A172 (cell line): Measurements from ENCODE around the gene GFOD1. TPM values are rescaled to one million over a fixed set of nuclear protein-coding genes. Genes with fewer than 3 reads are reported as not detected.

Source experiments
- DNase-seq: peaks from one replicate; pipeline ENCODE4 v3.0.0-alpha.2; 2015; ENCODE audit warnings: low spot score
- total RNA-seq: library from RNA; depleted of rRNA; stranded (reverse); fragments of >200 nt; shearing (Covaris generic); gene quantifications from 2 replicates; pipeline ENCODE4 v1.2.3, GENCODE V29; 2014

GFOD1 gene
- total RNA-seq, 1 experiment from 2014 or later = 3.3 TPM

GRCh38 chr6:13377054-13377758 is 110.2 kb downstream of the GFOD1 start:
- no peak for DNase-seq

GRCh38 chr6:13375360-13375878 is 112.0 kb downstream of the GFOD1 start:
- no peak for DNase-seq

- DNase-seq = no peak
These were observed 113.5 kb downstream of the GFOD1 start for GRCh38 chr6:13373919-13374318.

- DNase-seq = no peak
These were observed 113.9 kb downstream of the GFOD1 start for GRCh38 chr6:13373488-13373886.

GRCh38 chr6:13372688-13373487 is 114.5 kb downstream of the GFOD1 start:
- no peak for DNase-seq

GRCh38 chr6:13372076-13372475 is 115.3 kb downstream of the GFOD1 start:
- DNase-seq = no peak

GRCh38 chr6:13371421-13372072 is 115.9 kb downstream of the GFOD1 start:
- no peak for DNase-seq

GRCh38 chr6:13370623-13371022 is 116.8 kb downstream of the GFOD1 start:
- DNase-seq = no peak

GRCh38 chr6:13369591-13369990 is 117.8 kb downstream of the GFOD1 start:
- no peak for DNase-seq

- DNase-seq = no peak
These were observed 118.7 kb downstream of the GFOD1 start for GRCh38 chr6:13368731-13369115.

- DNase-seq = no peak
These were observed 119.2 kb downstream of the GFOD1 start for GRCh38 chr6:13368079-13368730.

- DNase-seq = no peak
These were observed 120.0 kb downstream of the GFOD1 start for GRCh38 chr6:13367396-13367795.

GRCh38 chr6:13365320-13365719 is 122.1 kb downstream of the GFOD1 start:
- DNase-seq = no peak

GRCh38 chr6:13364842-13365241 is 122.6 kb downstream of the GFOD1 start:
- DNase-seq = no peak

- no peak for DNase-seq
These were observed 125.0 kb downstream of the GFOD1 start for GRCh38 chr6:13362412-13362811.

- DNase-seq = peak; percentile 61
These were observed 126.5 kb downstream of the GFOD1 start for GRCh38 chr6:13360671-13361540.

GRCh38 chr6:13359287-13359686 is 128.1 kb downstream of the GFOD1 start:
- DNase-seq = no peak

- no peak for DNase-seq
These were observed 128.9 kb downstream of the GFOD1 start for GRCh38 chr6:13358511-13358910.

- no peak for DNase-seq
These were observed 129.8 kb downstream of the GFOD1 start for GRCh38 chr6:13357551-13358075.

GRCh38 chr6:13355999-13356785 is 131.2 kb downstream of the GFOD1 start:
- no peak for DNase-seq
